Measurements from ENCODE around the gene BIN1. TPM values are rescaled to one million over a fixed set of nuclear protein-coding genes. Genes with fewer than 3 reads are reported as not detected.

Gene BIN1
- total RNA-seq, 2 experiments from 2014 or later, result 130 to 131 TPM

DNA sequence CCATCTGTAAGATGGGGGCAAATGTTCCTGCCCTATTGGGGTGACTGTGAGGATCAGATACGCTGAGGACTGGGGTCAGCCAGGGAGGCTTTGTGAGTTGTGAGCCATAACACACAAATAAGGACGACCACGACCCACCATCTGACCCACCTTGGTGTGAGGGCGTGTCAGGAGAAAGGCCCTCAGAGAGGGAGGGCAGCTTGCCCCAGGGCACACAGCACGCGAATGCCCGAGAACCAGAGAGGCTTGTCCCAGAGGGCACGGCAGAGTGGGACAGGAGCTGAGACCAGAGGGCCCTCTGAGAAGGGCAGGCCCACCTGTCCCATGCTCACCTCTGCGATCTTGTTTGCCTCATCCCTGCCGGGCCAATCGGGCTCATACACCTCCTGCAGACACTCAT lies 36.7 kb downstream of the BIN1 start:
- no peaks in the 10 kb centered on the region for H3K27me3 Mint-ChIP-seq
- peaks cover 51% of the 10 kb centered on the region for H3K36me3 Mint-ChIP-seq (ENCODE audit: low read depth)
- ChIA-PET POLR2A (no interaction called here), CTCF (interaction anchor here (1.5 kb wide), 1 partner anchor 10 kb away, joined by 4 read pairs; no protein-coding TSS in a partner anchor)
- DNase-seq, result no peak
- H3K27ac Mint-ChIP-seq, result no peak overlapping the region
- no peak overlapping the region for H3K4me3 Mint-ChIP-seq
- H3K4me1 Mint-ChIP-seq, result peaks cover 25% of the 10 kb centered on the region
- no peaks in the 10 kb centered on the region for H3K9me3 Mint-ChIP-seq

- Mint-ChIP-seq H3K36me3 (ENCODE audit: low read depth) (peaks cover 51% of the 10 kb centered on the region), H3K27ac (no peak overlapping the region), H3K4me1 (peaks cover 28% of the 10 kb centered on the region), H3K4me3 (no peak overlapping the region), H3K9me3 (no peaks in the 10 kb centered on the region), H3K27me3 (no peaks in the 10 kb centered on the region)
- DNase-seq, result no peak
- ChIA-PET POLR2A (interaction anchor here (2.7 kb wide), 1 partner anchor 11 kb away, joined by 23 read pairs; no protein-coding TSS in a partner anchor), CTCF (interaction anchor here (1.9 to 2.6 kb wide), 2 partner anchors 10 to 70 kb away, joined by 5 to 59 read pairs; no protein-coding TSS in a partner anchor)
These were observed 37.4 kb downstream of the BIN1 start for GRCh38 chr2:127069536-127069935.

GRCh38 chr2:127069003-127069402 lies 38.0 kb downstream of the BIN1 start:
- H3K36me3 Mint-ChIP-seq (ENCODE audit: low read depth), result peaks cover 55% of the 10 kb centered on the region
- H3K9me3 Mint-ChIP-seq, result no peaks in the 10 kb centered on the region
- CTCF ChIA-PET, result interaction anchor here (1.6 to 2.6 kb wide), 3 partner anchors 10 to 71 kb away, joined by 5 to 59 read pairs (median 9); no protein-coding TSS in a partner anchor
- no peak for DNase-seq
- H3K27ac Mint-ChIP-seq, result no peak overlapping the region
- no peak overlapping the region for H3K4me3 Mint-ChIP-seq
- H3K27me3 Mint-ChIP-seq, result no peaks in the 10 kb centered on the region
- POLR2A ChIA-PET, result interaction anchor here (2.7 kb wide), 1 partner anchor 11 kb away, joined by 23 read pairs; no protein-coding TSS in a partner anchor
- peaks cover 33% of the 10 kb centered on the region for H3K4me1 Mint-ChIP-seq

GRCh38 chr2:127068351-127068741 lies 38.6 kb downstream of the BIN1 start:
- POLR2A ChIA-PET, result interaction anchor here (2.7 kb wide), 1 partner anchor 12 kb away, joined by 23 read pairs; no protein-coding TSS in a partner anchor

GRCh38 chr2:127067620-127068350 lies 39.2 kb downstream of the BIN1 start:
- no peaks in the 10 kb centered on the region for H3K9me3 Mint-ChIP-seq
- ChIA-PET POLR2A (interaction anchor here (2.7 kb wide), 1 partner anchor 13 kb away, joined by 23 read pairs; no protein-coding TSS in a partner anchor), CTCF (interaction anchor here (0.7 to 2.6 kb wide), 16 partner anchors 12 to 411 kb away, joined by 3 to 59 read pairs (median 4); no protein-coding TSS in a partner anchor)
- peaks cover 59% of the 10 kb centered on the region for H3K36me3 Mint-ChIP-seq (ENCODE audit: low read depth)
- H3K27me3 Mint-ChIP-seq, result no peaks in the 10 kb centered on the region
- no peak overlapping the region for H3K4me3 Mint-ChIP-seq
- peak; percentile 74 for DNase-seq
- peak overlapping the region; percentile 28 for H3K27ac Mint-ChIP-seq
- peaks cover 35% of the 10 kb centered on the region for H3K4me1 Mint-ChIP-seq

More at GRCh38 chr2:127068351-127068741, 38.6 kb downstream of the BIN1 start:
- H3K27ac Mint-ChIP-seq, result no peak overlapping the region
- no peak overlapping the region for H3K4me3 Mint-ChIP-seq
- no peaks in the 10 kb centered on the region for H3K27me3 Mint-ChIP-seq
- H3K4me1 Mint-ChIP-seq, result peaks cover 34% of the 10 kb centered on the region
- CTCF ChIA-PET, result interaction anchor here (0.7 to 2.6 kb wide), 15 partner anchors 11 to 411 kb away, joined by 3 to 59 read pairs (median 4); no protein-coding TSS in a partner anchor
- peaks cover 57% of the 10 kb centered on the region for H3K36me3 Mint-ChIP-seq (ENCODE audit: low read depth)
- no peak for DNase-seq
- H3K9me3 Mint-ChIP-seq, result no peaks in the 10 kb centered on the region

GRCh38 chr2:127066942-127067341 lies 40.0 kb downstream of the BIN1 start:
- no peak for DNase-seq
- Mint-ChIP-seq H3K9me3 (no peaks in the 10 kb centered on the region), H3K27ac (no peak overlapping the region), H3K27me3 (no peaks in the 10 kb centered on the region), H3K4me3 (no peak overlapping the region), H3K4me1 (peaks cover 36% of the 10 kb centered on the region), H3K36me3 (ENCODE audit: low read depth) (peaks cover 59% of the 10 kb centered on the region)
- ChIA-PET POLR2A (interaction anchor here (2.7 kb wide), 1 partner anchor 13 kb away, joined by 23 read pairs; no protein-coding TSS in a partner anchor), CTCF (interaction anchor here (1.1 to 2.6 kb wide), 4 partner anchors 13 to 130 kb away, joined by 3 to 59 read pairs (median 4); no protein-coding TSS in a partner anchor)

GRCh38 chr2:127065940-127066318 lies 41.0 kb downstream of the BIN1 start:
- ChIA-PET CTCF (interaction anchor here (1.9 kb wide), 1 partner anchor 131 kb away, joined by 4 read pairs; no protein-coding TSS in a partner anchor), POLR2A (interaction anchor here (1.0 to 3.1 kb wide), 3 partner anchors 9 to 16 kb away, joined by 4 to 13 read pairs (median 7); no protein-coding TSS in a partner anchor)
- Mint-ChIP-seq H3K9me3 (no peaks in the 10 kb centered on the region), H3K4me1 (peaks cover 36% of the 10 kb centered on the region), H3K4me3 (no peak overlapping the region), H3K36me3 (ENCODE audit: low read depth) (peaks cover 60% of the 10 kb centered on the region), H3K27me3 (no peaks in the 10 kb centered on the region), H3K27ac (no peak overlapping the region)
- no peak for DNase-seq

DNA sequence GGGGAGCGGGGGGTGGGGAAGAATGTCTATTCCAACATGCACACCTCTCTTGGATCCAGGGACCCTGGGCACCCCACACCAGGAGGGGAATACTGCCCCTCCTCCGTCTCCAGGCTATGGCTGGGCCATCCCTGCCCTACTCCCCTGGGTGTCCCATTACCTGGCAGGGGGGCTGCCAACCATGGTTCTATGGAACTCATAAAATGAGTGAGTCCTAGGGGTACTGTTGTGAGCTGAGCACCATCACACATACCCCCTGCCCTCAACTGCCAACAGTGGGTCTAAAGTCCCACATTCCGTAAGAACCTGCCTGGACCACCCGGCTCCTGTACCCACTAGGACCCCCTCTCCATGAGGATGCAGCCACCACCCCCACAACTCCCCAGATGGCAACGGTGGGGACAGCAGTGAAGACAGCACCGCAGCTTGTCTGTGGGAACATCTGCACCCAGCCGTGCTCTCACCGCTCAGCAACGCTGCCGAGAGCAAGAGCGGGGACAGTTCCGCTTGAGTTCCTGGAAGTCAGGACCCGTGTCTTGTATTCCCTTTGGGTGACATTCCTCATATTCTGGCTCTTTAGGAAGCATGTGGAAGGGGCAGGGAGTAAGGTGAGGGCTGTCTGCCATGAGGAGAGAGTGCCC lies 41.5 kb downstream of the BIN1 start:
- Mint-ChIP-seq H3K4me1 (peaks cover 36% of the 10 kb centered on the region), H3K27ac (peak overlapping the region; percentile 54), H3K4me3 (no peak overlapping the region), H3K9me3 (no peaks in the 10 kb centered on the region), H3K36me3 (ENCODE audit: low read depth) (peaks cover 58% of the 10 kb centered on the region), H3K27me3 (no peaks in the 10 kb centered on the region)
- DNase-seq, result no peak
- ChIA-PET CTCF (interaction anchor here (1.9 kb wide), 1 partner anchor 132 kb away, joined by 4 read pairs; no protein-coding TSS in a partner anchor), POLR2A (interaction anchor here (1.0 to 3.1 kb wide), 4 partner anchors 9 to 20 kb away, joined by 4 to 13 read pairs (median 6); no protein-coding TSS in a partner anchor)

DNA sequence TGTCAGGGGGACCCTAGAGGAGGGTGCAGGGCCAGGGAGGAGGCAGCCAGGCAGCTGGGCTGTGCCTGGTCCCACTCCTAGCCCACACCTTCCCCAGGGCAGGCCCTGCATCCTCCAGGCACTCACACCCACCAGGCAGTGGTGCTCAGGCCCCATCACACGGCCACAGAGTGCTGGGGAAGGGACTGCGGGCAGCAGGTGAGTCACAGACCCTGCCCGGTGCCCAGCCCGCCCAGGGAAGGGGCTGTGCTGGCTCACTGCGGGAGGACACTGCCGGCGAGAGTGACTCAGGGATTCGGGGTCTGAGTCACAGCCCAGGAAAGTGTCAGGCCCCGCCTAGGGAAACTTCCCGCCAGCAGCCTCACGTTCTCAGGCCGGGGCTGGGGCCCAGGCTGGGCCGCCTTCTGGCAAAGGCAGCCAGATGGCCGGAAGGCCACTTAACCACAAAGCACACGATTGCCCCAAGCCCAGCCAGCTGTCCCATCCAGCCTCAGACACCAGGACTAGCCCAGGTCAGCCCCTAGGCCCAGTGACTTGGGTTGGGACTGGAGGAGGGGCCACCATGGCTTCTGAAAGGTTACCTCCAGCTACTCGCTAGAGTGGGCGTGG lies 42.2 kb downstream of the BIN1 start:
- ChIA-PET POLR2A (interaction anchor here (1.0 to 3.1 kb wide), 4 partner anchors 10 to 20 kb away, joined by 4 to 13 read pairs (median 6); no protein-coding TSS in a partner anchor), CTCF (no interaction called here)
- Mint-ChIP-seq H3K9me3 (no peaks in the 10 kb centered on the region), H3K4me1 (peaks cover 36% of the 10 kb centered on the region), H3K4me3 (no peak overlapping the region), H3K27ac (peak overlapping the region; percentile 69), H3K36me3 (ENCODE audit: low read depth) (peaks cover 51% of the 10 kb centered on the region), H3K27me3 (no peaks in the 10 kb centered on the region)
- peak; percentile 86 for DNase-seq

- ChIA-PET CTCF (interaction anchor here (0.7 kb wide), 1 partner anchor 10 kb away, joined by 3 read pairs; no protein-coding TSS in a partner anchor), POLR2A (interaction anchor here (1.1 to 3.1 kb wide), 2 partner anchors 17 to 21 kb away, joined by 6 to 13 read pairs; no protein-coding TSS in a partner anchor)
- Mint-ChIP-seq H3K4me1 (peaks cover 31% of the 10 kb centered on the region), H3K27me3 (no peaks in the 10 kb centered on the region), H3K9me3 (no peaks in the 10 kb centered on the region), H3K36me3 (ENCODE audit: low read depth) (peaks cover 45% of the 10 kb centered on the region), H3K27ac (peak overlapping the region; percentile 69), H3K4me3 (no peak overlapping the region)
- no peak for DNase-seq
These were observed 43.0 kb downstream of the BIN1 start for GRCh38 chr2:127063701-127064590.

DNA sequence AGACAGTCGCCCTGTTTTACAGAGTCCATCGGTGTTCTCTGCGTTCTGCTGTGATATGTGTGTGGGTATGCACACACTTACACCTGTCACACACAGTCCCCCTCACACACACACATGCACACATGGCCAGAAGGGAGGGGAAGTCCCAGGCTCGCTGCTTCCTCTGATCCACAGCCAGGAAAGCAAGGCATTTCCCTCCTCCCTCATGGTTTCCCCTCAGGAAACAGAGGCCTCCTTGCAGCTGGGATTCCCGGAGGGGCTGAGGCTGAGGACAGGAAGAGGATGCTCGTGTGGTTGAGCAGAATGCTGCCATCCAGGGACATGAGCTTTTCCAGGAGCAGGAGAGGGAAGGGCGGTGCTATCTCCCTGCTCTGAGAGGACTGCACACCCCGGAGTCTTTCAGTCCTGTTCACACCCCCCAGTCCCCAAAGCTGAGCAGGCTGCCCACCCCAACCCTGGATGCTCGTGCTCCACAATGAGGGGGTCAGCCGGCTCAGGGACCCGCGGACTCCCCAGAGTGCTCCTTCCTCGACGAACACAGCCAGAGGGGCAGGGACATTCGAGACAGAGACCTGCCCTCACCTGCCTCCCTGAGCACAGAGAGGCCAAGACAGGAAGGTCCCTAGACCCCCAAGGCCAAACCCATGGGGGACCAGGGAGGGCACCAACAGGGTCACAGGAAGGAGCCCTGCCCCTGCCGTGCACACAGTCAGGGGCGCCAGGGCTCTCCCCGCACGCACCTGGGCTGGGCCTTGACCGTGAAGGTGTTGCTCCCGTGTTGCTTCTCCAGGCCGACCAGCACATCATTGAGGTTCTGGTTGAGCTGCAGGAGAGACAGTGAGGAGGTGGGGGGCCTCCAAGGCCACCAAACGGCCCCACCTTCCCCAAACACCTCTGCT lies 45.3 kb downstream of the BIN1 start:
- H3K4me1 Mint-ChIP-seq, result peaks cover 25% of the 10 kb centered on the region
- no peaks in the 10 kb centered on the region for H3K9me3 Mint-ChIP-seq
- DNase-seq, result no peak
- no peaks in the 10 kb centered on the region for H3K27me3 Mint-ChIP-seq
- POLR2A ChIA-PET, result interaction anchor here (1.2 kb wide), 1 partner anchor 9 kb away, joined by 3 read pairs; no protein-coding TSS in a partner anchor
- CTCF ChIA-PET, result no interaction called here
- H3K4me3 Mint-ChIP-seq, result no peak overlapping the region
- peaks cover 34% of the 10 kb centered on the region for H3K36me3 Mint-ChIP-seq (ENCODE audit: low read depth)
- H3K27ac Mint-ChIP-seq, result no peak overlapping the region

All from activated CD4-positive, alpha-beta memory T cell treated with anti-CD3 and anti-CD28 coated beads, Interleukin-2, amount 10 ng/mL, durations not matched to agents 7 days and 5 days (primary cell).